HG03457 (cell line): Measurements from ENCODE around the gene ASB16.
"Not testable (repeated sequence)": the region's sequence is repeated elsewhere in the genome, so short reads cannot be mapped to it uniquely, and the experiment has no call there.

Source experiments
- ATAC-seq: cut with Tn5 transposase; IDR thresholded peaks from one replicate; pipeline ENCODE4 v1.9.1; 2021; ENCODE audit warnings: moderate number of reproducible peaks; ENCODE audit not compliant: unreplicated experiment

ASB16 gene

GRCh38 chr17:44147812-44148211 lies 22.7 kb upstream of the ASB16 start:
- no peak for ATAC-seq

GRCh38 chr17:44149066-44149465 lies 21.4 kb upstream of the ASB16 start:
- ATAC-seq: not testable (repeated sequence)

GRCh38 chr17:44149750-44150329 lies 20.7 kb upstream of the ASB16 start:
- no peak for ATAC-seq

- no peak for ATAC-seq
Measured at GRCh38 chr17:44152875-44153274, 17.6 kb upstream of the ASB16 start.

- no peak for ATAC-seq
Measured at GRCh38 chr17:44155488-44155887, 15.0 kb upstream of the ASB16 start.

GRCh38 chr17:44159519-44160210 lies 10.8 kb upstream of the ASB16 start:
- ATAC-seq: no peak

GRCh38 chr17:44164476-44164875 lies 6.0 kb upstream of the ASB16 start:
- no peak for ATAC-seq

- no peak for ATAC-seq
Measured at GRCh38 chr17:44167181-44167861, 3.2 kb upstream of the ASB16 start.

- ATAC-seq: no peak
Measured at GRCh38 chr17:44170135-44170498, 387 bp upstream of the ASB16 start.

GRCh38 chr17:44171931-44172455 lies 1.5 kb downstream of the ASB16 start:
- ATAC-seq: no peak

GRCh38 chr17:44174427-44174826 lies 3.9 kb downstream of the ASB16 start:
- ATAC-seq: no peak

GRCh38 chr17:44176257-44176656 lies 5.8 kb downstream of the ASB16 start:
- no peak for ATAC-seq

GRCh38 chr17:44176671-44177501 lies 6.4 kb downstream of the ASB16 start:
- ATAC-seq: no peak

GRCh38 chr17:44177640-44178039 lies 7.1 kb downstream of the ASB16 start:
- ATAC-seq: no peak

GRCh38 chr17:44178133-44178532 lies 7.6 kb downstream of the ASB16 start:
- no peak for ATAC-seq

- no peak for ATAC-seq
Measured at GRCh38 chr17:44183024-44183423, 12.5 kb downstream of the ASB16 start.

GRCh38 chr17:44184212-44184810 lies 13.8 kb downstream of the ASB16 start:
- no peak for ATAC-seq

- peak; percentile 72 for ATAC-seq
Measured at GRCh38 chr17:44186307-44187130, 16.0 kb downstream of the ASB16 start, which contains the start of gene TMUB2. Gene TMUB2 (plus strand): TSS chr17:44186972. CDS start chr17:44187709, 737 bp downstream.

- peak; percentile 21 for ATAC-seq
Measured at GRCh38 chr17:44187131-44187899, 16.8 kb downstream of the ASB16 start.
